NCI-H2171 treated with DMSO at 0.1 percent for 48 hours (cell line): ENCODE measurements around the gene RECK.
A peak's percentile ranks its signal among the peaks of the same experiment; 100 is the strongest.
"Not testable (repeated sequence)": the region's sequence is repeated elsewhere in the genome, so short reads cannot be mapped to it uniquely, and the experiment has no call there.

ENCODE experiments used
- DNase-seq: peaks from one replicate; lab custom pipeline; 2025; lab: John Stamatoyannopoulos, UW

The RECK gene, protein sequence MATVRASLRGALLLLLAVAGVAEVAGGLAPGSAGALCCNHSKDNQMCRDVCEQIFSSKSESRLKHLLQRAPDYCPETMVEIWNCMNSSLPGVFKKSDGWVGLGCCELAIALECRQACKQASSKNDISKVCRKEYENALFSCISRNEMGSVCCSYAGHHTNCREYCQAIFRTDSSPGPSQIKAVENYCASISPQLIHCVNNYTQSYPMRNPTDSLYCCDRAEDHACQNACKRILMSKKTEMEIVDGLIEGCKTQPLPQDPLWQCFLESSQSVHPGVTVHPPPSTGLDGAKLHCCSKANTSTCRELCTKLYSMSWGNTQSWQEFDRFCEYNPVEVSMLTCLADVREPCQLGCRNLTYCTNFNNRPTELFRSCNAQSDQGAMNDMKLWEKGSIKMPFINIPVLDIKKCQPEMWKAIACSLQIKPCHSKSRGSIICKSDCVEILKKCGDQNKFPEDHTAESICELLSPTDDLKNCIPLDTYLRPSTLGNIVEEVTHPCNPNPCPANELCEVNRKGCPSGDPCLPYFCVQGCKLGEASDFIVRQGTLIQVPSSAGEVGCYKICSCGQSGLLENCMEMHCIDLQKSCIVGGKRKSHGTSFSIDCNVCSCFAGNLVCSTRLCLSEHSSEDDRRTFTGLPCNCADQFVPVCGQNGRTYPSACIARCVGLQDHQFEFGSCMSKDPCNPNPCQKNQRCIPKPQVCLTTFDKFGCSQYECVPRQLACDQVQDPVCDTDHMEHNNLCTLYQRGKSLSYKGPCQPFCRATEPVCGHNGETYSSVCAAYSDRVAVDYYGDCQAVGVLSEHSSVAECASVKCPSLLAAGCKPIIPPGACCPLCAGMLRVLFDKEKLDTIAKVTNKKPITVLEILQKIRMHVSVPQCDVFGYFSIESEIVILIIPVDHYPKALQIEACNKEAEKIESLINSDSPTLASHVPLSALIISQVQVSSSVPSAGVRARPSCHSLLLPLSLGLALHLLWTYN

DNA sequence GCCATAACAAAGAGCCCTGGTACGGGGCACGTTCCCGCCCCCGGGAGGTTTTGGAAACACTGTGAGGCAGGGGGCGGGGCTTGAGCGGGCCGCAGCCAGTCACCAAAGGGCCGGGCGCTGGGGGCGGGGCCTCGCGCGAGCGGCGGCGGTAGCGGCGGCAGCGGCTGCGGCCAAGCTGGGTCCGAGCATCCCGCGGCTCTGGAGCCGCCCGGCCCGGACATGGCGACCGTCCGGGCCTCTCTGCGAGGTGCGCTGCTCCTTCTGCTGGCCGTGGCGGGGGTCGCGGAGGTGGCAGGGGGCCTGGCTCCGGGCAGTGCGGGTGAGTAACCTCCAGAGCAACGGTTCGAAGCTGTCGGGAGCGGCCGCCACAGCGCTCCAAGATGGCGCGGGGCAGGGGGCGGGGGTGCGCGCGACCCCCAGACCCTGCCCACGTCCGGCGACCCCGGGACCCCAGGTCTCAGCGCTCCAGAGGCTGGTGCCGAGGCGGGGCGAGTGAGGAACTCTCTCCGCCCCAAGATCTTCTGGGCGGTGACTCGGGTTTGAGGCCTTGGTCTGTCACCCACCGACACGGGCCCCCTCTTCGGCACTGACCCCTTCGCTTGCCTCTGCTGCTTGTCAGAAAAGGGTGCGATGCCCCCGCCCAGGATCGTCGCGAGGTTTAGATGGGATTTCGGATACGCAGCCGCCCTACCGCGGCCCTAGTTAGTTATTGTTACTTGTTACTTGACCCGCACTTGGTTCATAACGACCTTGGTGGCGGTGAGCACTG, at the start of gene RECK:
TSS of gene RECK (plus strand) at position 134 of the 769 bp plus-strand sequence. CDS start at position 220, 86 bp downstream.
- DNase-seq: peak; percentile 47

DNA sequence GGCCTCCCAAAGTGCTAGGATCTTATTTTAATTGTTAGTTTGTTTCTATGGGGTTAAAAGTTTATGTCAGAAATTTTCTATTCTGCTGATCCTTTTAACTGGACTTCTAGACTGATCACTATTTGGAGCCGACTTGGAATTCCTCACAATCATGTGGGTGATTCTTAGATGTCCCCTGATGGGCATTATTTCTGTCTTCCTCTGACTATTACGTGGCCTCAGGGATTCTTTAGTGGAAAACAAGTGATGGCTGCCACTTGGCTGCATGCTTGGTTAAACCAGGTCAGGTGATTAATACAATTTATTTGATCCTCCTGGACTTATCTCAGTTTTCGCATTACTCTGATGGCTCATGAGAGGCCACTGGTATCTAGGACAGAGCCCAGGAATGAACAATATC, 46.6 kb upstream of the RECK start:
- no peak for DNase-seq

DNA sequence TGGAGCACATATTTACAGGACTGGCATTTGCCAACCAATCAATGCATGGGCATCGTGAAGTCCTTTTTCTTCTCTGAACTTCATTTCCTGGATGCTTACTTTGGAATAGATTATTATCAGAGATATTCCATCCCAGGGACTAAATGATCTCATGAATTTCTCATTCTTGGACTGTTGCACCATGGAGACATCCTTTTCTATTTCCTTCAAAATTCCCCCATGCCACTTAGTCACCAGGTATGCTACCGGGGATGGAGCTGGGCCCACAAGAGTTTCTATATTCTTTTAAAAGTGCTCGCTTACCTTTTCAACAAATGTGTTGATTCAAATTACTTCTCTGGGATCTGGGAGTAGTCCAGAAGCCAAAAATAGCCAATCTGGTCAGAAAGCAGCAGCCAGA, 43.6 kb upstream of the RECK start:
- not testable (repeated sequence) for DNase-seq

DNA sequence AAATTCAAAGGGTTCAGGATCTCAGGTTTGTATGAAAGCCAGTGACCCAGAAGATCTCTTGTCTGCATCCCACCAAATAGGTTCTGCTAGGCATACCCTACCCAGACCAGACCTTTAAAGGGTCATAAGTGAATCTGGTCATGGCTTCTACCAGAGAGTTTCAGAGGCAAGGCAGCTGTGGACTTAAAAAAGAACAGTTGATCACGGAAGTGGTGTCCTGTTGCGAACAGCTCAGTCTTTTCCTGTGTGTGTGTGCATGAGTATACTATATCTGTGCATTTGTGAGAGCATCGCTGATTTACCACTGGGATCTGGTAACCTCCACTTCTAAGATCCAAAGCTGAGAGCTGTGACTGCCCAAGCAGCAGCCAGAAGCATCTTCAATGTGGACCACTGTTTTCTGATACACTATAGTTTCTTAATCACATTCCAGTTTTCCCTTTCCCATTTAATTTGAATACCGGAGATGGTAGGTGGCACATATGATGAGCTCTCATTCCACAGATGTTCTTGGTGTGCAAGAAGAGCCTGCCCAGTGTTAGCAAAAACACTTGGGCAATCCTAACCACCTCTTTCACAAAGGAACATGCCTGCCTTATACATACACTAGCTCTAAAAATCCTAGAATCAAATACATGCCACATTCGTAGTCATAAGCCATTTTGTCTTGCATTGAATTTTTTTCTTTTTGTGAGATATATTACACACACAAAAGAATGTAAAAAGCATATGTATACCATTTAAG, 42.6 kb upstream of the RECK start:
- no peak for DNase-seq

DNA sequence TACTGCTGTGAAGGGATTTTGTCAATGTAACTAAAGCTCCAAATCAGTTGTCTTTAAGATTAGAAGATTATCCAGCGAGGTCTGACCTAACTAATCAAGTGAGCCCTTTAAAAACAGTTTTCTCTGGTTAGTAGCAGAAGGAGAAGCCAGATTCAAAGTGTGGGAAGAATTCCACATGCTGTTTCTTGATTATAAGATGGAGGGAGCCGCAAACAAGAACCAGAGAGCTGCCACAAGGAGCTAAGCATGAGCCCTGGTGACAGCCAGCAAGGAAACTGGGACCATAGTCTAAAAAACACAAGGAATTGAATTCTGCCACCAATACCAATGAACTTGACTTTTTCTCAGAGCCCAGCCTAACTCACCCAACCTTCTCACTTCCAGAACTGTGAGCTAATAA, 41.8 kb upstream of the RECK start:
- DNase-seq: no peak

DNA sequence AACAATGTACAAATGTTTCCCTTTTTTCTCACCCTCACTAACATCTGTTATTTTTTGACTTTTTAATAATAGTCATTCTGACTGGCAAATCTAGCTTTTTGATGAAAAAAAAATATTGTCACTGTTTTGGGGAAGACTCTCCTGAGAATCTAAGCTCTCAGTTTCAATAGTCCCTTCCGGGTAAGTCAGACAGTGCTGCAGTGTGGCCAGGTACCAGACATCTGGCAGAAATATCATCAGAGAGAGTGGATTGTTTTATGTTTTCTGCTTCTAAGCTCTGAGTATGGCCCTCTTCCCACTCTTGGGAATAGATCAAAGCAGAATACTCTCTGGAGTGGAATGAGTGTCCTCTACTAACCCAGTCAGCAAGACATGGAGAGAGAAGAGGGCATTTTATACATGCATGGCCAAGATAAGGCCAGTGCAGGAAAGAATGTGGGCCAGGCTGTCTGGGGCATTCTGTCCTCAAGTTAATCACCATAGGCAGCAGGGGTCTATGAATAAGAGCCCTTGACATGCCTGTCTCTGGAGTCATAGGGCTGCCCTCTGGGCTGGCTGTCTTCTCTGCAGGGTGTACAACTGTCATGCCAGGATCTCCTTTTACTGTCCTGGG, 40.2 kb upstream of the RECK start:
- DNase-seq: no peak

DNA sequence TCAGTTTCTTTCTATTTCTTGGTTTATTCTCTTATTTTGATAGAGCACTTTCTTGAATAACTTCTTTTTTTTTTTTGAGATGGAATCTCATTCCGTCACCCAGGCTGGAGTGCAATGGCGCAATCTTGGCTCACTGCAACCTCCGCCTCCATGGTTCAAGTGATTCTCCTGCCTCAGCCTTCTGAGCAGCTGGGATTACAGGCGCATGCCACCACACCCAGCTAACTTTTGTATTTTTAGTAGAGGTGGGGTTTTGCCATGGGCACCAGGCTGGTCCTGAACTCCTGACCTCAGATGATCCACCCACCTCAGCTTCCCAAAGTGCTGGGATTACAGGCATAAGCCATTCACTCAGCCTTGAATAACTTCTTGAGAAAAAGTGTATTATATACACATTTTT, 39.7 kb upstream of the RECK start:
- not testable (repeated sequence) for DNase-seq

DNA sequence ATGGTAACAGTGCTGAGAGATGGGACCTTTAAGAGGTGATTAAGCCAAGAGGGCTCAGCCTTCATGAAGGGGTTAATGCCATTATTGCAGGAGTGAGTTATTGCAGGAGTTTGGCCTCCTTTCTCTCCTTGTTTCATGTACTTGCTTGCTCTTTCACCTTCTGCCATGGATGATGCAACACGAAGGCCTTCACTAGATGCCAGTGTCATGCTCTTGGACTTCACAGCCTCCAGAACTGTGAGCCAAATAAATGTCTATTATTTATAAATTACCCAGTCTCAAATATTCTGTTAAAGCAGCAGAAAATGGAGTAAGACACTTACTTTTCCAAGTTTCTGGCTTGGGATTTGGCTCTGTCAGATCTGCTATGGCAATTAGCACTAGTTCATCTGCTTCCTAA, 38.4 kb upstream of the RECK start:
- DNase-seq: no peak

DNA sequence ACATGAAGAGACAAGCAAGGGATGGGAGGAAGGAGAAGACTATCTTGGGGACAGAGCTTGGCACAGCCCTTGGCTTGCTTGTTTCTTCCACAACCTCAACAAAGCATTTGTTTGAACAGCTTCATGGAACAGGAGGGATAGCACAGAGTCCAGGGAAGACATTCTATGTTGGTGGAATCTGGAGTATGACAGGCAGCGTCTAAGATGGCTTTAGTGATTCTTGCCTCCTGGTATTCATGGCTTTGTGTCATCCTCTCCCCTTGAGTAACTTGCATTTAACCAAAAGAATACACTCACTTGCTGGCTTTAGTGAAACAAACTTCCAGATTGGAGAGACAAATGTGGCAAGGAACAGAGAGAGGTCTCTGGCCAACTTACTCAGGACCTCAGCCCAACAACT, 30.8 kb upstream of the RECK start:
- DNase-seq: no peak

DNA sequence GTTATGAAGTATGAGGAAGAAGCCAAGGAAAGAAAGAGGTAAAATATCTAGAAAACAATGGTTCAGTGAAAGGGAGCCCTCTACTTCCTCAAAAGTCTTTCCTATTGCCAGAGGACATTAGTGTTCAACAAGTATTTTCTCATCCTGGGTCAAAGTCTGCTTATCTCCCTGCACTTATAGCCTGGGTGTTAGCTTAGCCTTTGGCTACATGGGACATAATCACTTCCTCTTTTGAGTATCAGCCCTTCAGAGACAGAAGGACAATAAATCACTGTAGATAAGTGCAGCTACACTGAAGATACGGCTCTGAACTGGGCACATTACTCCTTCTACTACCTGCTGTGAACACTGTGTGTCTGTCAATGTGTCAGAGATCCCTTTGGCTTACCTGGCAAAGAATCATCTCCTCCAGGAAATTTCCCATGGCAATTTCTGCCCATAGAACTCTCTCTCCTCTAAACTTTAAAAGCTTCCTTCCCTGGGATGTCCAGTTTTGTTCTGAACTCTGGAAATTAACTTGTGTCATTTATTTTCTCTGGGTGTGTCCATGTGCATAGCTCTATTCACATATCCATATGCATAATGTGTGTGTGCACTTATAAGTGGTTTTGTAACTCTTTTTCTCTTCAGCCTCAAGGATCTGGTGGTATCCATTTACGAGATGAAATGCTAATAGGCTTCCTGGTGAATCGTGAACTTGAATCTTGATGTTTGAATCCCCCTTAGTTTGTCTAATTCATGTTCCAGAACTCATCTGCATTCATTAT, 30.0 kb upstream of the RECK start:
- DNase-seq: no peak

DNA sequence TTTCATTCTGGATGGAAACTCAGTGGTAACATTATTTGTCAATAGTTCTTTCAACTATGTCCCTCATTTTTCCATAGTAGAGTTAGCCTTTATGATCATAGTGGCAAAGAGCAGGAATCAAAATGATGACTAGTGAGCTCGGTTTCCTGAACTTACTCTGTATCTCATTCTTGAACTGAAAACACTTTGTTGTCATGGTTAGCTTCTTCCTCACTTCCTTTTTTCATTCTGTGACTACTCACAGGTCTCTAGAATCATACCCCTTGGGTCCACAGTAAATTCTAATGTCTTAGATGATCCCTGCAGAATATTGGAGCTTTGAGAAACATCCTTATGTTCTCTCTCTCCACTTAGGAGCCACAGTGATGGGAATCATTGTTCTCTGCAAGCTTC, 29.4 kb upstream of the RECK start:
- no peak for DNase-seq

DNA sequence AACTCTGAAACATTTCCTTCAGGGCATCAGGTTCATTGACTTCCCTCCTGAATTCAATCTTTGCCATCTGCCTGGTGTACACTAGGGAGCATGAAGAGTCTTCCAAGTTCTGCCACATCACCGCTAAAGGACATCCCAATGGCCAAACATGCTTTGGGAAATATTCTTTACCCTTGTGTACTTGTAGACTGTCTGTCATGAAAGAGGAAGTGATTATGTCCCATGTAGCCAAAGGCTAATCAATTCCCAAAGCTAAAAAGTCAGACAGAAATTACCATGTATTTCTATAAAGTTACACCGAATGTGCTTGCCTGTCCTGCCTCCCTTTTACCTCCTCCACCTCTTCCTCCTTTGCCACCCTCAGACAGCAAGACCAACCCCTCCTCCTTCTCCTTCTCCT, 28.9 kb upstream of the RECK start:
- DNase-seq: no peak

DNA sequence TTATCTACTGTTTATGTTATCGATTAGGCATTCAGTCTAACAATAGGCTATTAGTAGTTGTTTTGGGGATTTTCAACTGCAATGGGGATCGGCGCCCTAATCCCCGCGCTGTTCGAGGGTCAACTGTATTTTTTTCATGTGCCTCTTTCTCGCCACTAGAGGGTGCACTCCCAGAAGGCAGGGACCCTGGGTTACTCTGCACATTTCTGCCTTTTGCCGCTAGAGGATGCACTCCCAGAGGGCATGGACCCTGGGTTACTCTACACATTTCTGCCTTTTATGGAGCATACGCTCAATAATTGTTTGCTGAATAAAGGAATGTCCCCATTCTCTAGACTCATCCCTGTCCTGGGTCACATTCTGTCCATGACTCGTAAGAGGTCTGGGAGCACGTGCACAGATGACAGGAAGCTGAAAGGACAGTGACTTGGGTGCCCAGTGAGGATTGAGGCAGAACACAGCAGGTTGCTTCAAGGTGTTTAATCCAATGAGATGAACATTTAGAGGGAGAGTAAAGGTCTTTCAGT, 27.9 kb upstream of the RECK start:
- DNase-seq: peak; percentile 48

DNA sequence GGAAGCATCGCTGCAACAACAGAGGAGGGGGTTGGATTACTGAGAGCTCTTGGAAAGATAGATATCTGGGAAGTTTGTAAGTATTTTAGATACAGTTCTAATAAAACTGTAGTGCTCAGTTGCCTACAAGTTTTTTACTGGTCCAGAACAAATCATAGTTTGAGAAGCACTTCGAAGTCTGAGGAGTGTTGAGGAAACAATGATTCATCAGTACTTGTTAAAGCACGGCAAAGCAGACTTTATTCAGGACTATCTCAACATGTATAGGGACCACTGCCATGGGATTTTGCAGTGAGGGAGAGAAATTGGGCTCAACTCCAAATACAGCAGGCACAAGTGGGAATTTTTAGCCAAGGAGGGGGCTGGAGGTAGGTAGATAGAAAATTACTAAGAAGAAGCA, 25.3 kb upstream of the RECK start:
- DNase-seq: no peak

DNA sequence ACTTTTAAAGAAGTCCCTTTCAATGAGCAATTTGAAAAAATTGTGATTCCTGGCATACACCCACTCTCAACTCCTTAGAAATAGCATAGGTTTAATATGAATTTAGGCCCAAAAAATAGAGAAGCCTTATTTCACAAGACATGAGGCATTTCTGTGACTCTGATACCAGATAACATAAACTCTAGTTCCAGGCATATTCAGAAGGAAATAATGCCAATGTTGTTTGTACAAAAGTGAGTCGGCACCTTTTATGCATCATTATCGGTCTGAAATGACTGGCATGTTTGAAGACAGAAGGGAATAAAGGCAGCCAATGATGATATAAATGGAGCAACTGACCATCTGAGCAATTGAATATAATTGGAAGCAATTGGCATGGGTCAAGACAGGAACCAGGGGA, 19.4 kb upstream of the RECK start:
- DNase-seq: no peak

DNA sequence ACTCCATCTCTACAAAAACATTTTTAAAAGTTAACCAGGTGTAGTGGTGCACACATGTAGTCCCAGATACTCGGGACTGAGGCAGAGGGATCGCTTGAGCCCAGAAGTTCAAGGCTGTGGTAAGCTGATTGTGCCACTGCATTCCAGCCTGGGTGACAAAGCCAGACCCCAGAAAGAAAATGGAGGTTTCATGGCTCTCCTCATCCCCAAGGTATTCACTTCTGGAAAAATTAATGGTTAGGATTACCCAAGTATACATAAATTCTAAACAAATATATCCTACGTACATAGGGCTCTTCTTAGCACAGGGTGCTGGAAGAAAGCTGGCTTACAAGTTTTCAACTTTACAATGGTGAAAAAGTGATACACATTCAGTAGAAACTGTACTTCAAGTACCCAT, 18.6 kb upstream of the RECK start:
- DNase-seq: no peak

DNA sequence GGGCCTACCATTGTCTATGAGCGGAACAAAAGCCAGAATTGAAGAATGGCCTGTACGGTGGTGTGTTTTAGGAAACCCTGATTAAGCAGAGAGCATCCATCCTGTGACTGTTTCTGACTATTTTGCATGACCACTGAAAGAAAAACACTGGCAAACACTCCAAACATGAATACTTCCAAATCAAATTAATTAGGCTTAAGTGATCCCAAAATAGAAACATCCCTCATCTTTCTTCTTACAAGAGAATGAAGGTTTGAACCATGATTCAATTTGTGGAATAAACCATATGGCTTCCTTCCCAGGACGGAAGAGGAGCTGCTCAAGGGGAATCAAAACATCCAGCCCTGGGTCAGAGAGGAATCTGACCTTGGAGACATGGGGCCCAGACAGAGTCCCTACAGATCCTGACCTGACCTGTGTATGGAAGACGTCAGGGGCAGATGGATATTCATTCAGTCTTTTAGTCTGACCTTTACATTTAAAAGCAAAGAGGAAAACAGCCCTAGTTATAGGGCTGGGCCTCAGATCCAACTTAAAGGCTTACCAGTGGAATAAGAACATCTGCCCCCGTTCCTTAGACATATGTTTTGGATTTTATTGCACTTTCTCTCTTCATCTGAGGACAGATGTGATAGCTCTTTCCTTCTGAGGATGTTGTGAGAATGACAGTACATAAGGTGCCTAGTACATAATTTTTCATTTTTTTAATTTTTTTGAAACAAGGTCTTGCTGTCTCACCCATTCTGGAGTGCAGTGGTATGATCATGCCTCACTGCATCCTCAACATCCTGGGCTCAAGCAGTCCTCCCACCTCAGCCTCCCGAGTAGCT, 17.6 kb upstream of the RECK start:
- DNase-seq: no peak

DNA sequence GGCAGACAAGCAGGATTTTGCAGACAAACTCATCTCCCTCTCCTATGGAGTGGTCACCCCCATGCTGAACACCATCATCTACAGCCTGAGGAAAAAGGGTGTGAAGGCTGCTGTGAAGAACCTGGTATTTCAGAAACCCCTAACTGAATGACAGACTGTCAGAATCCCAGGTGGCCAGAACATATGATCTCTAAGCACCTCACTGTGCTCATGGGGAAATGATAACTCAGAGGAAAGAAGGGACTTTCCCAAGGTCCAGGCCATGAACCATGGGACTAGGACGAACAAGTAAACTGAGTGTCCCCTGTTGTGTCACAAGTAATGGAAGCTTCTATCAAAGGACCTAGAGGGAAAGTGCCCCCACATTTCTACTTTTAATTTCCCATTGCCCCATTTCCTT, 14.7 kb upstream of the RECK start:
- DNase-seq: no peak
